Measurements from ENCODE around the gene SSH2.

- TF ChIP-seq, protein P1, sequence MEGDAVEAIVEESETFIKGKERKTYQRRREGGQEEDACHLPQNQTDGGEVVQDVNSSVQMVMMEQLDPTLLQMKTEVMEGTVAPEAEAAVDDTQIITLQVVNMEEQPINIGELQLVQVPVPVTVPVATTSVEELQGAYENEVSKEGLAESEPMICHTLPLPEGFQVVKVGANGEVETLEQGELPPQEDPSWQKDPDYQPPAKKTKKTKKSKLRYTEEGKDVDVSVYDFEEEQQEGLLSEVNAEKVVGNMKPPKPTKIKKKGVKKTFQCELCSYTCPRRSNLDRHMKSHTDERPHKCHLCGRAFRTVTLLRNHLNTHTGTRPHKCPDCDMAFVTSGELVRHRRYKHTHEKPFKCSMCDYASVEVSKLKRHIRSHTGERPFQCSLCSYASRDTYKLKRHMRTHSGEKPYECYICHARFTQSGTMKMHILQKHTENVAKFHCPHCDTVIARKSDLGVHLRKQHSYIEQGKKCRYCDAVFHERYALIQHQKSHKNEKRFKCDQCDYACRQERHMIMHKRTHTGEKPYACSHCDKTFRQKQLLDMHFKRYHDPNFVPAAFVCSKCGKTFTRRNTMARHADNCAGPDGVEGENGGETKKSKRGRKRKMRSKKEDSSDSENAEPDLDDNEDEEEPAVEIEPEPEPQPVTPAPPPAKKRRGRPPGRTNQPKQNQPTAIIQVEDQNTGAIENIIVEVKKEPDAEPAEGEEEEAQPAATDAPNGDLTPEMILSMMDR (IDR thresholded peaks at IDR 0.05; ENCODE audit: borderline replicate concordance, extremely low read depth, low read length, poor library complexity, severe bottlenecking): no peak
- no peak for TF ChIP-seq EZH2 (IDR thresholded peaks at IDR 0.05; ENCODE audit: borderline replicate concordance, low read depth, low read length, severe bottlenecking)
These were observed 11.3 kb upstream of the SSH2 start, which contains the start of gene EFCAB5 for GRCh38 chr17:29941334-29941733.
